Activated naive CD4-positive, alpha-beta T cell treated with anti-CD3 and anti-CD28 coated beads, Interleukin-2, amount 50 U/mL, for 72 hours (primary cell): ENCODE results near the gene ETV4. TPM values are rescaled to one million over a fixed set of nuclear protein-coding genes. Genes with fewer than 3 reads are reported as not detected.
A peak's percentile ranks its signal among the peaks of the same experiment; 100 is the strongest.

Experiments used
- ATAC-seq, 2 donors: fragments of 150-1000 bp; cut with Tn5 transposase; 2 replicates each; pipeline ENCODE4 v1.10.0; 2021; ENCODE audit warnings: mild to moderate bottlenecking in 2 of 2, moderate library complexity in 2 of 2
- DNase-seq, 2 donors: peaks; one replicate each; pipeline ENCODE4 v3.0.0; 2021 to 2022; ENCODE audit warnings: low spot score in 2 of 2
- H3K27ac Mint-ChIP-seq, 2 donors: one replicate each; pipeline ENCODE4 v1.8.0; 2022; ENCODE audit warnings: mild to moderate bottlenecking in 2 of 2, mixed read lengths in 2 of 2
- H3K36me3 Mint-ChIP-seq, 2 donors: one replicate each; pipeline ENCODE4 v1.8.0; 2022; ENCODE audit warnings: mixed read lengths in 2 of 2
- H3K9me3 Mint-ChIP-seq, 2 donors: one replicate each; pipeline ENCODE4 v1.8.0; 2022; ENCODE audit warnings: mixed read lengths in 2 of 2
- total RNA-seq, 2 donors: library from RNA; stranded (reverse); gene quantifications; one replicate each; pipeline ENCODE4 v1.2.3, GENCODE V29; 2022

The ETV4 gene
- total RNA-seq, 2 donors from 2014 or later: 0.32 to 2.2 TPM

DNA sequence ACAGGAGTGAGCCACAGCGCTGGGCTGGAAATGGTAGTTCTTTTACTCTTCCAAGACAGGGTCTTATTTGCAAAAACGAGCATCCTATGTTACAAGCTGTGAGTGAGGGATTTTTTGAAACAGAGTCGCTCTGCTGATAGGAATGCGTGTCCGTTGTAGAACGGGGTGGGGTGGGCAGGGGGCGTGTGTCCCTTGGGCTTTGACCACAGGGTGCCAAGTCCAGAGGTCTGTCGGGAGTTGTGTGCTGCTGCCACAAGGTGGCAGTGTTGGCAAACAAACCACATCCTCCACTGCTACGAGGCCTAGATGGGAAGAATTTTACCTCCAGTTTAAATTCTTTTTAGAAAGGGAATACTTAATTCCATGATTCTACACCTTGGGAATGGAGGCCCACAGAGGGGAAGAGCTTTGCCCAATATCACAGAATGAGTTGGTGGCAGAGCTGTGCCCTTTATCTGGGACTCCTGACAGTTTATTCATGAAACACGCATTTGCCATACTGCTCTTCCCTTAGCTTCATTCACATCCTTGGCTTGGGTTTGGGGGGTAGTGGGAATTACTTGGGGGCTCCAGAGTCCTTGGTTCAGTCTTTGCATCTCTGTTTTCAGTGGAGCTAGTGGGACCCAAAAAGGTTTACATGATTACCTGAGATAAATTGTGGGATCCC is 30.6 kb upstream of the ETV4 start:
- ATAC-seq (peak; percentile 70 to 86), DNase-seq (peak; percentile 57 to 60)
- no peaks in the 10 kb centered on the region for H3K36me3 Mint-ChIP-seq
- H3K9me3 Mint-ChIP-seq: no peaks in the 10 kb centered on the region
- no peak overlapping the region for H3K27ac Mint-ChIP-seq

DNA sequence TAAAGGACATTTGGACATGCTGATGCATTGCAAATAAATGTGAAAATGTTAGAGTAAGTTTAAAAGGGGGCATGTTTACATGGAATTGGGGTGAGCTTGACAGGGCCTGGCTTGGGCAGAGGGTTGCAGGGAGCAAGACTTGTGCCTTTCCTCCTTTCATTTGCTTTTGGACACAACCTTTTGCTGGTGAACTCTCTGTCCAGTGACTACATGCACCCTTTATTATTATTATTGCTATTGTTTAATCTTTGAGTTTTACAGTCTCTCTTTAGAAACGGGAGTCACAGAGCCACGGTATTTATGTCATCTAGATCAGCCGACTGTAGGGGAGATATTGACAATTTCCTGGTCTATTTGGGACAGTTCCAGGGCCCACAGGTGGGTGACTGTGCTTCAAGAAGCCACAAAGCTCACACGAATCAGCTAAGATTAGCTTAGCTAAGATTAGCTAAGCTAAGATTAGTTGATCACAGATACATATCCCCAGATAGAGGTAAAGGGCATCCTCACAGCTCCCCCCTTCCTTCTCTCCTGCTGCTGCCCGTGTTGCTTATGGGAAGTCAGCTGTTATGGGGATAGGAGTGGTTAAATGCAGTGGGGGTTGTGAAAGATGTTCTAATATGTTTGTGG is 28.9 kb upstream of the ETV4 start:
- Mint-ChIP-seq H3K27ac (no peak overlapping the region), H3K9me3 (no peaks in the 10 kb centered on the region), H3K36me3 (no peaks in the 10 kb centered on the region)
- DNase-seq: no peak
- ATAC-seq: no peak

DNA sequence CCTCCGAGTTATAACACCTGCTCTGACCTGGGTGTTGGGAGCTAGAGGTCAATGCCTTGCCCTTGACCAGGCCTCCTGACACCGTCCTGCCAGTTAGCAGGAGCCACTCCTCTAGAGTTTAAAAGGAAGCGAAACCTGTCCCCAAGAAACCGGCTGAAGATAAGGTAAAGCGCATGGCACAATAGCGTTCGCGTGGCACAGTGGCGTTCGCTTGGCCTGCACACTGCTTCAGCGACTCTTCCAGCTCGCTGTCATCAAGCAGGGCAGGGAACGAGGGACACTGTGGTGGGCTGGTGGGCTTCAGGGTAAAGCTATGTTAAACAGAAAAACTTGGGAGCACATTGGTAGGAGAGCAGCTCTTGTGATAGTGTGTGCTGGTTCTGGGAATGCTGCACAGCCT is 28.2 kb upstream of the ETV4 start:
- Mint-ChIP-seq H3K36me3 (no peaks in the 10 kb centered on the region), H3K9me3 (no peaks in the 10 kb centered on the region), H3K27ac (no peak overlapping the region)
- DNase-seq (no peak), ATAC-seq (no peak)

DNA sequence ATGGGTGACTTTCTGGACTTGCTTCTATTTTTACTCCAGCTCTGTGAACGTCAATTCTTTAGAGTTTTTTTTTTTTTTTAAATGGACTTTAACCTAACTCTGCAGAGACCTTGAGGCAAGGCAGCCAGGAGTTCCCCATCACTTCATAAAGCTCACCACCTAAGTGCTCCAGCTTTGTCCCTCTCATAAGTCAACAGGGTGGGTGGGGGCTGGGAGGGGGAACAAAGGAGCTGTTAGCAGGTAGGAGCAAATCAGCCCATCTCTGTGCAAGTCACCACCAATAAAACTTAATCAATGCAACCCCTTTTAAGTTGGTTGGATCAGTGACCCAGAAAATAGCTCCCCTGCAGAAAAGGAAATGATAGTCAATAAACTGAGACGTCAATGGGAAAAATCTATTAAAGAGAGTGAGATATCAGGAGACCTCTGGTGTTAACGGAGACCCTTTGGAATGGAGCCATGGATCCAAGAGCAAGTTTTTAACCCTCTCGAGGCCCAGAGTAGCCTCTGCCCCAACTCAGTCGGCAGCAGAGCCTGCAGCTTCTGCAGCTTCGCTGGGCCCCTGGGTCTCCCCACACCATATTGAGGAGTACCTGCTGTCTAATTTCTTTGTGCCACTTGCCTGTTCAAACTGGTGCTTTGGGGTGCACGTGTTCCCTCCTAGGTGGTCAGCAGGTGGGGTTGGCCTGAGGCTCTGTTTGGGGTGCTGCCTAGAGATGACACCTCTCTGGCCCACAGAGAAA is 27.6 kb upstream of the ETV4 start:
- Mint-ChIP-seq H3K27ac (no peak overlapping the region), H3K36me3 (no peaks in the 10 kb centered on the region), H3K9me3 (no peaks in the 10 kb centered on the region)
- ATAC-seq (no peak), DNase-seq (no peak)

DNA sequence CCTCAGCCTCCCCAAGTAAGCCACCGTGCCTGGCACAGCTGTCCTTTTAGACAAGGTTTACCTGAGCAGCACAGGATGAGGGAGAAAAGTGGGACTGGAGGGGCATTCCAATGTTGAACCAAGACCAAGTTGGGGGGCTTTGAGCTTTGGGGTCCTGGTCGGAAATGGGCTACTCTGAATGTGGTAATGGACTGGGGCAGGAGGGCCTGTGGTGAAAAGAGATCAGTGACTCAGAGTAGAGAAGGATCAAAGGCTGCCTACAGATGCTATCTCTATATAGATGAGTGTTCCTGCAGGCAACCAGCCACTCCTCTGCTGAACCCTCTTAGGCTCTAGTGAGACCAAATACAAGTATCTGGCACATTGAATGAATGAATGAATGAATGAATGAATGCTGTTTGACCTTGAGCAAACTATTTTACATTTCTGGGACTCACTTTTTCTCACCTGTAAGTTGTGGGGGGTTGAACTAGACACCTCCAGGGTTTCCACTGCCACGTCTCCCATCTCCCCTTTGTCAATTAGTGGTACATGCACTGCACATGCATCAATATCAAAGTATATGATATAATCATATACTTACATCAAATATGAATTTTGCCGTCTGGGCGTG is 26.3 kb upstream of the ETV4 start:
- no peaks in the 10 kb centered on the region for H3K9me3 Mint-ChIP-seq
- H3K36me3 Mint-ChIP-seq: no peaks in the 10 kb centered on the region
- H3K27ac Mint-ChIP-seq: no peak overlapping the region
- ATAC-seq (peak; percentile 67 to 73), DNase-seq (no peak)

DNA sequence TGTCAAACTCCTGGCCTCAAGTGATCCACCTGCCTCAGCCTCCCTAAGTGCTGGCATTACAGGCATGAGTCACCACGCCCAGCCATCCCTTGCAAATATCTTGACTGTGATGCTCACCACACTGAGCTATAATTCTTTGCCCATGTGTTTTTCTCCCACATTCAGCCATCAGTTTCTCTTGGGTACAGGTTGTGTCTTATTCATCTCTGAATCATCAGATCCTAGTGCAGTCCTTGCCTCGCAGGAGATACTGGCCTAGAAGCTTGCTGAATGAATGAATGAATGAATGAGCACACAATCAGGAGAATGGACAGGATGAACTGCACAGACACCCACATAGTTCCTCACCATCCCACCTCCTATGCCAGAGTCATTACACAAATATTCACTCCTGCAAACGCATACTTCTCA is 24.4 kb upstream of the ETV4 start:
- H3K27ac Mint-ChIP-seq: no peak overlapping the region
- no peaks in the 10 kb centered on the region for H3K36me3 Mint-ChIP-seq
- peak; percentile 66 to 77 for ATAC-seq
- no peaks in the 10 kb centered on the region for H3K9me3 Mint-ChIP-seq
- DNase-seq: no peak

DNA sequence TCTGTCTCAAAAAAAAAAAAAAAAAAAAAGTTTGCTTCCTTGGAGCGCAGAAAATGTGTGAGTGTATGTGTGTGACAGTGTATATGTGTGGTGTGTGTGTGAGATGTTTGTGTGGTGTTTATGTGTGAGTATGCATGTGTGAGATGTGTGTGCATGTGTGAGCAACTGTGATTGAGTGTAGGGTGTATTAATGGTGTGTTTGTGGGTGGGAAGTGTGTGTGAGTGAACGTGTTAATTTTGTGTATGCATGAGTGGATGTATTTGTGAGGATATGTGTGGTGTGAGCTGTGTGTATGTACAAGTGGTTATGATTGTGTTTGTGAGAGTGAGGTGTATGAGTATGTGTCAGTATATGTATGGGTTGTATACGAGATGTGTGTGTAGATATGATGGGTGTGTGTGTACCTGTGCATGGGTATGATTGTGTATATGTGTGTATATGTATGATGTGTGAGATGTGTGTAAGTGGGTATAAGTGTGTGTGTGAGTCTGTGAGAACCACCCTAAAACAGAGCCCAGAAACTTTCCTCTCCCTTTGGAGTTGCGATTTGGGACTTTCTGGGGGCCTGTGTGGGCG is 22.5 kb upstream of the ETV4 start:
- ATAC-seq (no peak), DNase-seq (no peak)
- Mint-ChIP-seq H3K27ac (no peak overlapping the region), H3K36me3 (no peaks in the 10 kb centered on the region), H3K9me3 (no peaks in the 10 kb centered on the region)

DNA sequence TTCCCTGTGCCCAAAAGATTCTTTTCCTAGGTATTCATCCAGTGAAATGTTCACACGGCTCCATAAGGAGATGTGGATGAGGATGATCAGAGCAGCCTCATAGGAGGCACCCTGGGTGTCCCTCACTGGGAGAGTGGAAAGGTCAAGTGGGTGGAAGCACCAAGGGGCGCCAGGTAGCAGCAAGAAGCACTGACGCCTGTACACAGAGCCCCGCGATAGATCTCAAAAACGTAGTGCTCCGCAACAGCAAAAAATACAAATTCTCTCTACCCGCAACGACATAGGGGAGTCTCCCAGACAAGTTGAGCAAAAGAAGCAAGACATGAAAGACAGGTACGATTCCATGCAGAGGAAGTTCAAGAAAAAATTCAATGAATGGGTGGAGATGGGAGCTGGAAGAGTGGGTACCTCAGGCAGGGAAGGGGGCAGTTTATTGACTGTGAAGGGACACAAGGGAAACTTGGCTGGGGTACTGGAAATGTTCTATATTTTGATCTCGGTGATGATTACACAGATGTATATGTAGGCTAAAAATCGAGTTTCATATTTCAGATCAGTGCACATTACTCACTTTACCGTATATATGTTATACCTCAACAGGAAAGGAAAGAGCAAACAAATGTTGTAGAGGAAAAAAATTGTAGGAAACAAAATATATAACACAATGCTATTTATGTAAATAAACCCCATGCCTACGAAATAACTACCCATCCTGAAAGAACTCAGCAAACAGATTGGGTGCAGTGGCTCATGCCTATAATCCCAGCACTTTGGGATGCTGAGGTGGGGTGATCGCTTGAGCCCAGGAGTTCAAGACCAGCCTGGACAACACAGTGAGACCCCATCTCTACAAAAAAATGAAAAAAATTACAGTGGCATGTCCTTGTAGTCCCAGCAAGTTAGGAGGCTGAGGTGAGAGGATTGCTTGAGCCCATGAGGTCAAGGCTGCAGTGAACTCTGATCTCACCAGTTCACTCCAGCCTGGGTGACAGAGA is 17.8 kb upstream of the ETV4 start:
- H3K36me3 Mint-ChIP-seq: no peaks in the 10 kb centered on the region
- H3K9me3 Mint-ChIP-seq: no peaks in the 10 kb centered on the region
- no peak for DNase-seq
- ATAC-seq: no peak
- H3K27ac Mint-ChIP-seq: no peak overlapping the region

DNA sequence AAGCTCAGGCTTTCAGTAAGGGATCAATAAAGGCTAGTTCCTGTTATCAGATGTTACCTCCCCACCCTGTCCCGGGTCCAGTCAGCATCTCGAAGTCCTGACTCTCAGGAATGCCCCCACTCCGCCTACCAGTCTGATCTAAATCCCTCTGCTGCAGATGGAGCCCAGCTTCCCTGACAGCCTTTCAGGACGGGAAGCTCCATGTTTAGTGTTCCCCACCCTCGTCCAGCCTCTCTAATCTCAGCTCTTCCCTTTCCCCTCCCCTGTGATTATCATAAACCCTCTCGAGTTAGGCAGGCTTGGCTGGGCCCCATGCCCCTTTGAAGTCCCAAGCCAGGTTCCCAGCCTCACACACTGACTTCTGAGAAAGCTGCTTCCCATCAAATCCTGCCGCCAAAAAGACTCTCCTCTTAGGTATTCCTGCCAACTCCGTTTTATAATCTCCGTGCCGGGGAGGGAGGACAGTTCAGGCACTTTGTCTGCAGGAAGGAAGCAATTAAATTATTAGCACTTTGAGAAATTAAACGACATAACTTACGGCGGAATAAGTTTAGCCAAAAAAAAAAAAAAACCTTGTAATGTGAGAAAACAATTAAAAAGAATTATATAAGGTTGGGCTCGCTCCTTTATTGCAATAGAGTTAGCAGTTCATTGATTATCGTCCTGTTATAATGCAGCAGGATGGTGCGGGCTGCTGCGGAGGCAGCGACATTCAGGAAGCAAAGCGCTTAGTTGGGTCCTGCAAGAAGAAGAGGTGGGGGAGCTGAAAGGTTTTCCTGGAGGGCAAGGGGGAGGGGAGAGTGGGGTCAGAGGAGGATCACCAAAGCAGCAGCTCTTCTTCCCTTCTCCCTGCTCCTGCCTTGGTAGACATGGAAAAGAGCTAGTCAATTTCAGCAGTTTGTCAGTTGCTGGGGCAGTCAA is 16.8 kb upstream of the ETV4 start:
- ATAC-seq: no peak
- H3K27ac Mint-ChIP-seq: no peak overlapping the region
- DNase-seq: no peak
- H3K9me3 Mint-ChIP-seq: no peaks in the 10 kb centered on the region
- H3K36me3 Mint-ChIP-seq: no peaks in the 10 kb centered on the region

DNA sequence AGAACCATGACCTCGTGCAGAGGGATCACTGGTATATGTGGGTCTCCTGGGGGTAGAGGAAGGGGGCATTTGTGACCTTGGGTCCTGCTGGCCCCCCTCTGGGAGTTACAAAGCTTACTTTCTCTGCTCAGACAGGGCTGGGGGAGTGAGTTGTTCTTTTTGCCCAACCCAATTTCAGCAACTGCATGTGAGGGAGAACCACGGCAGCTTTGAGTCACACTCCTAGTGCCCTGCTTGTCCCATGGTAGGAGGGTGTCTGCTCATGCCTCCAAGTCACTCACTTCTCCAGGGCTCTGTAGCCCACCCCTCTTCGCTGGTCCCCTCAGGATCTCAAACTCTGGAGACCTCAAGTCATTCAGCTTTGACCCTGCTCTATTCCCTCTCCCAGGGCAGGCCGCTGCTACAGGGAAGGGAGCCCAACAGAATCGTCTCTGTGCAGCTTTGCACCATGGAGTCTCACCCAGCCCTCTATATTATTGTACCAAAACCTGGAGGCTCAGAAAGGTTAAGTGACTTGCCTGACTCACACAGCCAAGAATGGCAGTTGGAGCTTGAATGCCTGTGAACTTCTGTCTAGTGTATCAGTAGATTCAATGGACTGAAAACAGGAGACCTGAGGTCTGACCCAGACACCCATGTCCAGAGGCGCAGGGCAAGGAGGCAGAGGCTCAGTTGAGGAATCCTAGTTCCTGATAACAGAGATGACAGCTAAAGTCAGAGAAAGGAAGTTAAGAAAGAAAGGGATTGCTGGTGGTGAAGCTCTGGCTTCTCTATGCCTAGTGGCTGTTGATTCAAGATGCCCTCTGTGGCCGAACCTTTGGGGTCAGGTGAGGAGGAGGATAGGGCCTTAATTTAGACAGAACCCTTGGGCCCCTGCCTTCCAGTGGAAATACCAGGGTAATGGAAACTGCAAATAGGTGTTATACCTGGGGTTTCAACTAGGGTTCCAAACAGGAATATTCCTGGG is 14.6 kb upstream of the ETV4 start:
- DNase-seq: no peak
- Mint-ChIP-seq H3K36me3 (no peaks in the 10 kb centered on the region), H3K27ac (no peak overlapping the region), H3K9me3 (no peaks in the 10 kb centered on the region)
- ATAC-seq: peak in 1 of 2 donors; percentile 59

DNA sequence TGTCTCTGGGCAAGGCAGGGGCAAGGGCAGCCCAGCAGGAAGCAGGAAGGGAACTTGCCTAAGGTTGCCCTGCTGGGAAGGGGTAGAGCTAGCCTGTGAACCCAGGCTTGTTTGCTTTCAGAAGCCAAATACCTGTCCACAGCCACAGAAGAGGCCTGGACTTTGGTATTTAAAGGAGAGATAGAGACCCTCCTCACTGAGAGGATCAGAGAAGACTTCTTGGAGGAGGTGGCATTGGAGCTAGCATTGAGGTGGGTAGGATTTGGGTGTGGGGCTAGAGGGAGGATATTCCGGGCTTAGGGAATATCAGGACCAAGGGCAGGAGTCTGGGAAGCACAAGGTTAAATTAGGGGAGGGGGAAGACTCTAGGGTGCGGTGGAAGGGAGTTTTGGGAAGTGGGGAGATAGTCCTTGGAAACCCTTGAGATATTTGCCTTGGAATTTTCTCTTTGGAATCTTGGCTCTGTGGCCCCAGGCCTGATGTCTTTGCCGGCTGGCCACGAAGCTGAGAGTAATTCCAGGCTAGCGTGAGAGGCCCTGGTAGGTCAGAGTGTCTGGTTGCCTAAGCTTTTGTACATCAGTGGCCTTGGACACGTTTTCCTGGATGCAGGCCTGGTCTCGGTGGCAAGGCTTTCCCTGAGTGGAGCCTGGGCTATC is 13.1 kb upstream of the ETV4 start:
- peak overlapping the region in 1 of 2 donors; percentile 40 for H3K27ac Mint-ChIP-seq
- H3K9me3 Mint-ChIP-seq: no peaks in the 10 kb centered on the region
- DNase-seq (no peak), ATAC-seq (no peak)
- H3K36me3 Mint-ChIP-seq: no peaks in the 10 kb centered on the region

DNA sequence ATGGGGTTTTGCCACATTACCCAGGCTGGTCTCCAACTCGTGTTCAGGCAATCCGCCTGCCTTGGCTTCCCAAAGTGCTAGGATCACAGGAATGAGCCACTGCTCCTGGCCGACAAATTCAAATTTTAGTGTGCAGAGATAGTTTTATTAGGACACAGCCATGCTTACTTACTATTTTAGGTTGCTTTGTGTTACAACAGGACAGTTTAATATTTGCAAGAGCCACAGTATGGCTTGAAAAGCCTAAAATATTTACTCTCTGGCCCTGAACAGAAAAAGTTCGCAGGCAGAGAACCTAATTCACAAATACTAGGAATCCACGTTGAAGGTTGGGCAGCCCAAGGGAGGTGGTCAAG is 12.6 kb upstream of the ETV4 start:
- Mint-ChIP-seq H3K36me3 (no peaks in the 10 kb centered on the region), H3K27ac (peak overlapping the region in 1 of 2 donors; percentile 40), H3K9me3 (no peaks in the 10 kb centered on the region)
- ATAC-seq: no peak
- DNase-seq: no peak

DNA sequence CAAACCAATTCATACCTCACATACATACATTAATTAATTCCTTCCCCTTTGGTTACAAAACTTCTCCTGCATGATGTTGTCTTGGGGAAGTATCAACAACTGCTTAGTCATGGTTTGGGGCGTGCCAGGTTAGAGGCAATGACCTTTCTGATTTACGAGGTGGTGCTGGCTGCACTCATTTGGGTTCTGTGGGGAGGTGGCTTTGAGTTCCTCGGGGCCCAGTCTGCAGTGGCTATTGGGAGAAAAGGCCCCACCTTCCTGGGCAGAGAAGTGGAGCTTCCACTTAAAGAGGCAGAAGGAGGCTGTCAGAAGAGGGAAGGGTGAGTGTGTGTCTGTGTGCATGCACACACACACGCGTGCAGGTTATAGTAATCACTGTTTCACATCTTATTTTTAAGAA is 10.2 kb upstream of the ETV4 start:
- Mint-ChIP-seq H3K9me3 (no peaks in the 10 kb centered on the region), H3K27ac (no peak overlapping the region), H3K36me3 (no peaks in the 10 kb centered on the region)
- ATAC-seq (peak in 1 of 2 donors; percentile 68), DNase-seq (no peak)

DNA sequence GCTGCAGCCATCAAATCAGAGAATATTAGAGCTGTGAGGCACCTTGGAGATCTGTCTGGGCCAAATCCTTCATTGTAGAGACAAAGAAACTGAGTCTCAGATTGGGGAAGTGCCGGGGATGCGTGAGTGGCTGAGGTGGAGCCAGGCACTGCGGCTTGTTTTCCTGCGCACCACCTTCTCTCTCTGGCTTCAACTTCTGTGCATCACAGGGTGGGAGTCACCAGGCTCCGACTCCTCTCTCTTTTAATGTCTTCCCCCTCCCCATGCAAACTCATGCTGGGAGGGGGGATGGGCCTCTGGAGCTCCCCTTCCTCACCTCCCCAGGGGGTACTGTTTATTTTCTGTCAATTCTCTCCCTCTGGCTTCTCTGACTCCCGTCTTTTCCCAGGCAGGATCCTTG is 8.7 kb upstream of the ETV4 start:
- Mint-ChIP-seq H3K27ac (no peak overlapping the region), H3K36me3 (no peaks in the 10 kb centered on the region), H3K9me3 (no peaks in the 10 kb centered on the region)
- DNase-seq (no peak), ATAC-seq (no peak)
